Measurements from ENCODE around the gene SAA1. TPM values are rescaled to one million over a fixed set of nuclear protein-coding genes. Genes with fewer than 3 reads are reported as not detected.
A peak's percentile ranks its signal among the peaks of the same experiment; 100 is the strongest.

The SAA1 gene
- total and polyA plus RNA-seq, 10 of the 15 experiments (the other 5 are each of a cell fraction or from before 2014, with no cell fraction given) = 0.36 to 6.9 TPM; not detected in 8

- TF ChIP-seq ZBTB40 (IDR thresholded peaks at IDR 0.05; ENCODE audit: borderline replicate concordance) (no peak), POU2F2 (IDR thresholded peaks at IDR 0.05; ENCODE audit: borderline replicate concordance, low read depth, low read length) (no peak), GABPA (IDR thresholded peaks at IDR 0.05; ENCODE audit: low read depth) (0 out of 2 replicates have a peak, but pooled peaks have one; percentile 7), SIN3A (IDR thresholded peaks at IDR 0.05; ENCODE audit: low read depth, low read length) (no peak), PRDM15 (CRISPR knock-in tag; IDR thresholded peaks at IDR 0.05) (no peak), E4F1 (IDR thresholded peaks at IDR 0.05; ENCODE audit: borderline replicate concordance, partially characterized antibody) (no peak), ZBTB33 (IDR thresholded peaks at IDR 0.05) (no peak), ESRRA (IDR thresholded peaks at IDR 0.05; ENCODE audit: low read length) (no peak), EP300 (IDR thresholded peaks at IDR 0.05; ENCODE audit: borderline replicate concordance in 1 of 2, control insufficient read depth in 1 of 2, low read depth in 2 of 2, low read length in 2 of 2) (0 out of 4 replicates have a peak, but pooled peaks of 1 of the 2 experiments have one; percentile 19), HDGF (IDR thresholded peaks at IDR 0.05) (no peak), ZBTB11 (CRISPR knock-in tag; IDR thresholded peaks at IDR 0.05) (no peak), TCF7 (IDR thresholded peaks at IDR 0.05; ENCODE audit: borderline replicate concordance) (no peak)
Observed at GRCh38 chr11:18280438-18281045, 14.5 kb downstream of the SAA1 start (continued).

All from GM12878 (cell line).